HCT116 (cell line): Measurements from ENCODE around the gene DYNC2LI1. TPM values are rescaled to one million over a fixed set of nuclear protein-coding genes. Genes with fewer than 3 reads are reported as not detected.

Experiments used
- ATAC-seq: fragments of 200-7000 bp; cut with Tn5 transposase; 2 replicates; pipeline ENCODE4 v1.9.1; 2020; ENCODE audit warnings: mild to moderate bottlenecking, moderate library complexity
- BruUV-seq: library from RNA; stranded (reverse); fragments of 400-500 nt; replicated peaks from 2 replicates; lab custom pipeline; 2021; lab: Mats Ljungman, UMichigan
- CTCF ChIA-PET: fragments of 300-600 bp; sonication (Branson Sonifier 250); formaldehyde crosslinking; loops from one replicate; lab custom pipeline; 2021; ENCODE audit warnings: antibody characterized with exemption; lab: Charles Lee
- POLR2A ChIA-PET: fragments of 300-600, 350-600 bp; sonication (Branson Sonifier 250); formaldehyde crosslinking; loops from one replicate; lab custom pipeline; 2021; ENCODE audit warnings: antibody characterized with exemption; lab: Charles Lee
- RAD21 ChIA-PET, 2 experiments: fragments of 300-600 bp; sonication (Branson Sonifier 250); formaldehyde crosslinking; loops; one replicate each; lab custom pipeline; 2023; ENCODE audit warnings: low total read pairs in 2 of 2; ENCODE audit not compliant: uncharacterized antibody in 2 of 2, unreplicated experiment in 2 of 2, low non-redundant PET in 1 of 2; lab: Charles Lee
- DNase-seq: peaks from one replicate; pipeline ENCODE4 v3.0.0-alpha.2; 2010; ENCODE audit warnings: low read depth, low spot score
- H2AFZ ChIP-seq: fragments of 200-600 bp; shearing (Covaris generic), sonication (generic); 2 replicates; pipeline ENCODE4 v1.6.1; 2017; ENCODE audit warnings: low read depth, mixed run types, mixed read lengths, antibody characterized with exemption, low read length; ENCODE audit not compliant: poor library complexity, severe bottlenecking
- H3K27ac ChIP-seq: 2 replicates; pipeline ENCODE4 v1.5.1; 2012; ENCODE audit warnings: low read depth, low read length
- H3K27me3 ChIP-seq: fragments of 200-600 bp; sonication (generic); 2 replicates; pipeline ENCODE4 v1.6.1; 2016; ENCODE audit warnings: mixed run types, low read length, mixed read lengths; ENCODE audit not compliant: insufficient read depth
- H3K36me3 ChIP-seq, 2 experiments: fragments of 200-500 bp in 1 of 2; fragments of 200-600 bp in 1 of 2; sonication (Bioruptor generic) in 1 of 2; sonication (generic) in 1 of 2; 2 replicates each; pipeline versions ENCODE4 v1.5.1 to v1.6.1; 2014 to 2016; ENCODE audit warnings: low read length in 2 of 2, inconsistent platforms in 1 of 2, mixed read lengths in 1 of 2, mixed run types in 1 of 2; ENCODE audit not compliant: insufficient read depth in 2 of 2, control insufficient read depth in 1 of 2
- H3K4me1 ChIP-seq, 2 experiments: fragments of 200-600 bp in 1 of 2; sonication (generic) in 1 of 2; 2 replicates each; pipeline versions ENCODE4 v1.5.1 to v1.6.1; 2012 to 2017; ENCODE audit warnings: low read length in 2 of 2, inconsistent platforms in 1 of 2, mild to moderate bottlenecking in 1 of 2, mixed read lengths in 1 of 2, mixed run types in 1 of 2, moderate library complexity in 1 of 2; ENCODE audit not compliant: insufficient read depth in 2 of 2, control insufficient read depth in 1 of 2
- H3K4me2 ChIP-seq: fragments of 200-600 bp; sonication (generic); 2 replicates; pipeline ENCODE4 v1.6.1; 2017; ENCODE audit warnings: mixed run types, low read length, mixed read lengths
- H3K4me3 ChIP-seq, 2 experiments: fragments of 200-600 bp in 1 of 2; sonication (generic) in 1 of 2; replicated peaks in 1 of 2; 2 replicates each; pipeline ENCODE4 v1.5.1; 2011 to 2016; ENCODE audit warnings: low read length in 2 of 2, control low read depth in 1 of 2, low read depth in 1 of 2, mild to moderate bottlenecking in 1 of 2, mixed read lengths in 1 of 2, mixed run types in 1 of 2
- H3K79me2 ChIP-seq: fragments of 200-600 bp; sonication (generic); 2 replicates; pipeline ENCODE4 v1.6.1; 2017; ENCODE audit warnings: mild to moderate bottlenecking, mixed run types, low read length, moderate library complexity, mixed read lengths; ENCODE audit not compliant: insufficient read depth
- H3K9ac ChIP-seq: fragments of 200-600 bp; sonication (generic); 2 replicates; pipeline ENCODE4 v1.6.1; 2016; ENCODE audit warnings: low read length, mixed read lengths
- H3K9me2 ChIP-seq: fragments of 200-600 bp; sonication (generic), shearing (Covaris generic); 2 replicates; pipeline ENCODE4 v1.6.1; 2017; ENCODE audit warnings: mixed run types, mild to moderate bottlenecking, moderate library complexity; ENCODE audit not compliant: insufficient read depth
- H3K9me3 ChIP-seq, 2 experiments: fragments of 200-500 bp in 1 of 2; fragments of 200-600 bp in 1 of 2; sonication (Bioruptor generic) in 1 of 2; sonication (generic) in 1 of 2; 2 replicates each; pipeline ENCODE4 v1.6.1; 2014 to 2017; ENCODE audit warnings: low read length in 2 of 2, mixed read lengths in 2 of 2, inconsistent platforms in 1 of 2, low read depth in 1 of 2, mild to moderate bottlenecking in 1 of 2, mixed run types in 1 of 2, moderate library complexity in 1 of 2; ENCODE audit not compliant: control insufficient read depth in 1 of 2, insufficient read depth in 1 of 2
- H4K20me1 ChIP-seq: fragments of 200-600 bp; sonication (generic), shearing (Covaris generic); 2 replicates; pipeline ENCODE4 v1.6.1; 2017; ENCODE audit warnings: mixed run types, mild to moderate bottlenecking, moderate library complexity; ENCODE audit not compliant: insufficient read depth
- CBX3 ChIP-seq: IDR thresholded peaks from 2 replicates; pipeline ENCODE4 v1.6.1; 2012; ENCODE audit warnings: low read depth
- CEBPB ChIP-seq: IDR thresholded peaks from 2 replicates; pipeline ENCODE4 v1.6.1; 2012; ENCODE audit warnings: low read depth
- REST ChIP-seq: IDR thresholded peaks from 2 replicates; pipeline ENCODE4 v1.6.1; 2012; ENCODE audit warnings: low read depth
- intact Hi-C: fragments of 100-400 bp; cut with micrococcal nuclease; formaldehyde crosslinking; loops from 2 replicates; pipeline ENCODE4 v1.10.0; 2022
- total RNA-seq: library from RNA; stranded (reverse); gene quantifications from one replicate; pipeline ENCODE4 v1.2.1, GENCODE V29; 2021; ENCODE audit not compliant: unreplicated experiment
- TF ChIP-seq, protein P1 (sequence below): IDR thresholded peaks from 2 replicates; pipeline ENCODE4 v1.6.1; 2012
- TF ChIP-seq, protein P2 (sequence below), 3 experiments: fragments of 200-600 bp in 1 of 3; sonication (generic) in 1 of 3; IDR thresholded peaks in 2 of 3; conservative IDR thresholded peaks in 1 of 3; 2 replicates each; pipeline ENCODE4 v1.5.1; 2012 to 2017; ENCODE audit warnings: low read depth in 2 of 3, low read length in 2 of 3, antibody characterized with exemption in 1 of 3, borderline replicate concordance in 1 of 3, control low read depth in 1 of 3, mild to moderate bottlenecking in 1 of 3, mixed read lengths in 1 of 3, mixed run types in 1 of 3, moderate library complexity in 1 of 3; ENCODE audit not compliant: insufficient read depth in 1 of 3

Gene DYNC2LI1
- total RNA-seq, 1 experiment from 2014 or later, result 16.7 TPM

DNA sequence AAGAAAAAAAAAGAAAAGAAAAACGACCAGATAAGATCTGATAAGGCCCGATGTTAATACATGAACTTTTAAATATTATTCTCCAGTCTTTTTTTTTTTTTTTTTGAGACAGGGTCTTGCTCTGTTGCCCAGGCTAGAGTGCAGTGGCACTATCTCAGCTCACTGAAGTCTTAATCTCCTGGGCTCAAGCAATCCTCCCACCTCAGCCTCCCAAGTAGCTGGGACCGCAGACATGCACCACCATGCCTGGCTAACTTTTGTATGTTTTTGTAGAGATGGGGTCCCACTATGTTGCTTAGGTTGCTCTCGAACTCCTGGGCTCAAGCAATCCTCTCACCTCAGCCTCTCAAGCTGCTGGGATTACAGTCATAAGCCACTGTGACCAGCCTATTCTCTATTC, 63.2 kb downstream of the DYNC2LI1 start:
- no peak for DNase-seq
- H3K27ac ChIP-seq, result no peak overlapping the region
- no peak overlapping the region for H3K9ac ChIP-seq
- ChIA-PET CTCF (no interaction called here), RAD21 (no interaction called here), POLR2A (no interaction called here)
- no peak overlapping the region for H3K4me2 ChIP-seq
- no peaks in the 10 kb centered on the region for H4K20me1 ChIP-seq
- no peaks in the 10 kb centered on the region for H3K27me3 ChIP-seq
- H3K9me2 ChIP-seq, result no peaks in the 10 kb centered on the region
- intact Hi-C loops, result no loop called here
- no peak for TF ChIP-seq REST
- no peak overlapping the region for H2AFZ ChIP-seq
- BruUV-seq, result no TSS peak
- ATAC-seq, result no peak
- no peak overlapping the region for H3K4me3 ChIP-seq
- no peaks in the 10 kb centered on the region for H3K9me3 ChIP-seq
- H3K4me1 ChIP-seq, result no peaks in the 10 kb centered on the region
- H3K36me3 ChIP-seq, result no peaks in the 10 kb centered on the region
- H3K79me2 ChIP-seq, result no peaks in the 10 kb centered on the region

GRCh38 chr2:43837831-43838559, 64.2 kb downstream of the DYNC2LI1 start:
- intact Hi-C loops, result no loop called here
- Histone ChIP-seq H3K4me2 (no peak overlapping the region), H3K9me2 (no peaks in the 10 kb centered on the region), H3K4me1 (no peaks in the 10 kb centered on the region), H2AFZ (no peak overlapping the region), H3K4me3 (no peak overlapping the region), H3K9me3 (no peaks in the 10 kb centered on the region), H3K27ac (no peak overlapping the region), H3K36me3 (no peaks in the 10 kb centered on the region), H3K79me2 (no peaks in the 10 kb centered on the region), H3K27me3 (no peaks in the 10 kb centered on the region), H3K9ac (no peak overlapping the region), H4K20me1 (no peaks in the 10 kb centered on the region)
- RAD21 ChIA-PET, result no interaction called here
- DNase-seq, result no peak
- POLR2A ChIA-PET, result no interaction called here
- ATAC-seq, result no peak
- no TSS peak for BruUV-seq
- TF ChIP-seq, protein P1, sequence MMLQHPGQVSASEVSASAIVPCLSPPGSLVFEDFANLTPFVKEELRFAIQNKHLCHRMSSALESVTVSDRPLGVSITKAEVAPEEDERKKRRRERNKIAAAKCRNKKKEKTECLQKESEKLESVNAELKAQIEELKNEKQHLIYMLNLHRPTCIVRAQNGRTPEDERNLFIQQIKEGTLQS, result no peak
- TF ChIP-seq, protein P2, sequence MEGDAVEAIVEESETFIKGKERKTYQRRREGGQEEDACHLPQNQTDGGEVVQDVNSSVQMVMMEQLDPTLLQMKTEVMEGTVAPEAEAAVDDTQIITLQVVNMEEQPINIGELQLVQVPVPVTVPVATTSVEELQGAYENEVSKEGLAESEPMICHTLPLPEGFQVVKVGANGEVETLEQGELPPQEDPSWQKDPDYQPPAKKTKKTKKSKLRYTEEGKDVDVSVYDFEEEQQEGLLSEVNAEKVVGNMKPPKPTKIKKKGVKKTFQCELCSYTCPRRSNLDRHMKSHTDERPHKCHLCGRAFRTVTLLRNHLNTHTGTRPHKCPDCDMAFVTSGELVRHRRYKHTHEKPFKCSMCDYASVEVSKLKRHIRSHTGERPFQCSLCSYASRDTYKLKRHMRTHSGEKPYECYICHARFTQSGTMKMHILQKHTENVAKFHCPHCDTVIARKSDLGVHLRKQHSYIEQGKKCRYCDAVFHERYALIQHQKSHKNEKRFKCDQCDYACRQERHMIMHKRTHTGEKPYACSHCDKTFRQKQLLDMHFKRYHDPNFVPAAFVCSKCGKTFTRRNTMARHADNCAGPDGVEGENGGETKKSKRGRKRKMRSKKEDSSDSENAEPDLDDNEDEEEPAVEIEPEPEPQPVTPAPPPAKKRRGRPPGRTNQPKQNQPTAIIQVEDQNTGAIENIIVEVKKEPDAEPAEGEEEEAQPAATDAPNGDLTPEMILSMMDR (IDR thresholded peaks at IDR 0.05 in 2 of 3, conservative IDR thresholded peaks at IDR 0.05 in 1 of 3; ENCODE audit: borderline replicate concordance in 1 of 3, insufficient read depth in 1 of 3, low read depth in 2 of 3, low read length in 2 of 3), result no peak
- no peak for TF ChIP-seq CBX3
- TF ChIP-seq CEBPB, result no peak
- CTCF ChIA-PET, result no interaction called here
